Adrenal gland (tissue), 12 donors: Measurements from ENCODE around the gene FXYD4. TPM values are rescaled to one million over a fixed set of nuclear protein-coding genes. Genes with fewer than 3 reads are reported as not detected.

Experiments used
- DNase-seq, 7 donors: peaks; one replicate each; pipeline ENCODE4 v3.0.0-alpha.2; 2019 to 2020
- H3K27ac ChIP-seq, 5 donors: fragments of 200-600 bp; sonication (generic) in 4 of 5; 1 replicate in 3 of 5; 2 replicates in 2 of 5; pipeline versions ENCODE4 v1.5.1 to v1.8.0; 2016 to 2020; ENCODE audit warnings: mild to moderate bottlenecking in 1 of 5
- H3K27me3 ChIP-seq: fragments of 200-600 bp; 2 replicates; pipeline ENCODE4 v1.8.0; 2021
- H3K36me3 ChIP-seq, 2 donors: fragments of 200-600 bp; replicated peaks in 1 of 2; 1 replicate in 1 of 2; 2 replicates in 1 of 2; pipeline versions ENCODE4 v1.5.1 to v1.8.0; 2018 to 2022
- H3K4me1 ChIP-seq, 2 donors: fragments of 200-600 bp; replicated peaks in 1 of 2; 1 replicate in 1 of 2; 2 replicates in 1 of 2; pipeline versions ENCODE4 v1.5.1 to v1.8.0; 2018 to 2021
- H3K4me3 ChIP-seq, 4 donors: fragments of 200-600 bp; sonication (generic) in 3 of 4; one replicate each; pipeline ENCODE4 v1.5.1; 2016 to 2018
- H3K9me3 ChIP-seq, 3 donors: fragments of 200-600 bp; sonication (generic) in 1 of 3; replicated peaks in 1 of 3; 1 replicate in 2 of 3; 2 replicates in 1 of 3; pipeline versions ENCODE4 v1.5.1 to v1.8.0; 2016 to 2021
- POLR2A ChIP-seq, 2 donors: fragments of 450-650 bp; IDR thresholded peaks; one replicate each; pipeline ENCODE4 v1.6.1; 2017; ENCODE audit warnings: antibody characterized with exemption in 2 of 2, mild to moderate bottlenecking in 2 of 2, moderate library complexity in 1 of 2
- WGBS, 4 donors: extraction: QIAGEN DNeasy Blood & Tissue Kit in 2 of 4; methylation state at CpG; one replicate each; pipeline versions ENCODE4 v1.1.5 to v1.1.7; 2013 to 2017; 5-methylcytosine and 5-hydroxymethylcytosine counted together
- intact Hi-C, 2 donors: fragments of 100-400 bp; cut with DNase I; formaldehyde crosslinking; loops; one replicate each; pipeline versions ENCODE4 v1.14.1 to v1.15.0; 2022 to 2023
- polyA plus RNA-seq, 3 donors: library from polyadenylated mRNA; stranded (reverse); fragments of 200-250 nt in 2 of 3; fragments of 350-450 nt in 1 of 3; fragmentation: Illumina TruSeq in 1 of 3; extraction: RNeasy Lipid Tissue Mini Kit (QIAGEN cat#74804) in 1 of 3; gene quantifications; one replicate each; pipeline ENCODE4 v1.2.3, GENCODE V29; 2013 to 2014
- total RNA-seq, 9 donors: library from RNA; depleted of rRNA in 4 of 9; stranded (reverse); fragments of >200 nt in 4 of 9; fragments of 120-200 nt in 1 of 9; fragmentation: NEBNext Ultra II Directional in 1 of 9; extraction: Animal tissue kit (Norgen Biotek cat#: 25700) in 1 of 9; gene quantifications; one replicate each; pipeline versions ENCODE4 v1.1.0 to v1.2.4, GENCODE V29; 2013 to 2023
- TF ChIP-seq, protein P1 (sequence below), 6 experiments: fragments of 450-650 bp in 4 of 6; fragments of 200-600 bp in 2 of 6; sonication (generic) in 1 of 6; IDR thresholded peaks; 1 replicate in 5 of 6; 2 replicates in 1 of 6; pipeline versions ENCODE4 v1.5.1 to v1.8.0; 2016 to 2021; ENCODE audit warnings: antibody characterized with exemption in 6 of 6, mild to moderate bottlenecking in 2 of 6, moderate library complexity in 1 of 6
- donor health status: healthy with polysubstance abuse.
- donor health status: Bipolar disorder and iron deficiency.
- donor health status: DM: yes; HTN: yes; CAD: no.
- donor health status: DM: no; HTN: no; CAD: no.
- donor health status: DM: no; HTN: no; CAD: no.
- donor health status: DM: yes; HTN: yes; CAD: no.

The FXYD4 gene
- total and polyA plus RNA-seq, 12 donors, result 0.86 TPM; not detected in 11

DNA sequence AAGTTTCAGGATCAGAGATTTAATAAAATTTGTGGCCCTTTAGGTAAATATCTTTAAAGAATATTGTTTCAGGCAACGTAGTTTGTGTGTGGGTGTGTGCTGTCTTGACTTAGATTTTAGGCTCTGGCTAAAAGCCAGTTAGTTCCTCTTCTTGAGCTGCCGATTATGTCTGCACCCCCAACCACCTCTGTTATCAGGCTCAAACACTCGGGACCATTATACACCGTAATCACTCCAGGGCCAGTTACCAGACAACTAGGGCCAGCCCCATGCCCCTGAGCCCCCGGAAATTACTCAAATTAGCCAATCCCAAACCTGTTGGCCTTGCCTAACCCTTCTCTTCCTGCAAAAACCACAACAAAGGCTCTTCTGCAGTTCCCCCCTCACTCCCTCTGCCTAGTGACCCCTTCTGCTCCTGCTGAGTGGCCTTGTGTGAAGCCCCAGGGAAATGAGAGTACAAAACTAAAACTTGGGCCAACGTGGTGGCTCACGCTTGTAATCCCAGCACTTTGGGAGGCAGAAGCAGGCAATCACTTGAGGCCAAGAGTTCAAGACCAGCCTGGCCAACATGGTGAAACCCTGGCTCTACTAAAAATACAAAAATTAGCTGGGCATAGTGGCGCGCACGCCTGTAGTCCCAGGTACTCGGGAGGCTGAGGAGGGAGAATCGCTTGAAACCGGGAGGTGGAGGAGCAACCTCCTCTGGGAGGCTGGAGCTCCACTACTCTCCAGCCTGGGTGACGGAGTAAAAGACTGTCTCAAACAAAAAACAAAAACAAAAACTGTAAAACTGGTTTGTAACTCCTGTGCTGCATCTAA lies 46.7 kb downstream of the FXYD4 start:
- Histone ChIP-seq H3K27me3 (no peaks in the 10 kb centered on the region), H3K4me3 (no peak overlapping the region), H3K36me3 (no peaks in the 10 kb centered on the region), H3K4me1 (peaks cover 5 to 8% of the 10 kb centered on the region in 2 donors), H3K9me3 (no peaks in the 10 kb centered on the region), H3K27ac (peak overlapping the region in 1 of 5 donors; percentile 29)
- WGBS, 4 donors, result 69 to 76% (median 73%) methylated on average over 14 of the region's 14 CpGs
- intact Hi-C loops, result no loop called here
- TF ChIP-seq, protein P1, sequence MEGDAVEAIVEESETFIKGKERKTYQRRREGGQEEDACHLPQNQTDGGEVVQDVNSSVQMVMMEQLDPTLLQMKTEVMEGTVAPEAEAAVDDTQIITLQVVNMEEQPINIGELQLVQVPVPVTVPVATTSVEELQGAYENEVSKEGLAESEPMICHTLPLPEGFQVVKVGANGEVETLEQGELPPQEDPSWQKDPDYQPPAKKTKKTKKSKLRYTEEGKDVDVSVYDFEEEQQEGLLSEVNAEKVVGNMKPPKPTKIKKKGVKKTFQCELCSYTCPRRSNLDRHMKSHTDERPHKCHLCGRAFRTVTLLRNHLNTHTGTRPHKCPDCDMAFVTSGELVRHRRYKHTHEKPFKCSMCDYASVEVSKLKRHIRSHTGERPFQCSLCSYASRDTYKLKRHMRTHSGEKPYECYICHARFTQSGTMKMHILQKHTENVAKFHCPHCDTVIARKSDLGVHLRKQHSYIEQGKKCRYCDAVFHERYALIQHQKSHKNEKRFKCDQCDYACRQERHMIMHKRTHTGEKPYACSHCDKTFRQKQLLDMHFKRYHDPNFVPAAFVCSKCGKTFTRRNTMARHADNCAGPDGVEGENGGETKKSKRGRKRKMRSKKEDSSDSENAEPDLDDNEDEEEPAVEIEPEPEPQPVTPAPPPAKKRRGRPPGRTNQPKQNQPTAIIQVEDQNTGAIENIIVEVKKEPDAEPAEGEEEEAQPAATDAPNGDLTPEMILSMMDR (IDR thresholded peaks at IDR 0.05), result no peak
- no peak for TF ChIP-seq POLR2A (IDR thresholded peaks at IDR 0.05)
- DNase-seq, result no peak

DNA sequence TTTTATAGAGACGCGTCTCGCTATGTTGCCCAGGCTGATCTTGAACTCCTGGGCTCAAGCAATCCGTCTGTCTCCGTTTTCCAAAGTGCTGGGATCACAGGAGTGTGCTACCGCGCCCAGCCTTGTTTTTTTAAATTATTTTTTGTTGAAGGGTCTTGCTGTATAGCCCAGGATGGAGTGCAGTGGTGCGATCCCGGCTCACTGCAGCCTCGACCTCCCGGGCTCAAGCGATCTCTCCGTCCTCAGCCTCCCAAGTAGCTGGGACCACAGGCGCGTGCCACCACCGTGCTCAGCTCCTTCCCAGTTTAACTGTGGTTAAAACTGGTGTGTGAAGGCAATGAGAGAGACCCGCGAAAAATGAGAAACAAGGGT lies 48.5 kb downstream of the FXYD4 start:
- DNase-seq, result no peak
- intact Hi-C loops, result no loop called here
- 49 to 58% (median 52%) methylated on average over 18 of the region's 18 CpGs for WGBS, 4 donors
- Histone ChIP-seq H3K4me3 (peak overlapping the region; percentile 6 to 84 (median 24)), H3K9me3 (no peaks in the 10 kb centered on the region), H3K27ac (peak overlapping the region; percentile 94 to 99 (median 98)), H3K4me1 (peaks cover 5 to 8% of the 10 kb centered on the region in 2 donors), H3K36me3 (no peaks in the 10 kb centered on the region), H3K27me3 (no peaks in the 10 kb centered on the region)
- TF ChIP-seq POLR2A (IDR thresholded peaks at IDR 0.05), result no peak
- TF ChIP-seq, protein P1 (IDR thresholded peaks at IDR 0.05), result no peak

DNA sequence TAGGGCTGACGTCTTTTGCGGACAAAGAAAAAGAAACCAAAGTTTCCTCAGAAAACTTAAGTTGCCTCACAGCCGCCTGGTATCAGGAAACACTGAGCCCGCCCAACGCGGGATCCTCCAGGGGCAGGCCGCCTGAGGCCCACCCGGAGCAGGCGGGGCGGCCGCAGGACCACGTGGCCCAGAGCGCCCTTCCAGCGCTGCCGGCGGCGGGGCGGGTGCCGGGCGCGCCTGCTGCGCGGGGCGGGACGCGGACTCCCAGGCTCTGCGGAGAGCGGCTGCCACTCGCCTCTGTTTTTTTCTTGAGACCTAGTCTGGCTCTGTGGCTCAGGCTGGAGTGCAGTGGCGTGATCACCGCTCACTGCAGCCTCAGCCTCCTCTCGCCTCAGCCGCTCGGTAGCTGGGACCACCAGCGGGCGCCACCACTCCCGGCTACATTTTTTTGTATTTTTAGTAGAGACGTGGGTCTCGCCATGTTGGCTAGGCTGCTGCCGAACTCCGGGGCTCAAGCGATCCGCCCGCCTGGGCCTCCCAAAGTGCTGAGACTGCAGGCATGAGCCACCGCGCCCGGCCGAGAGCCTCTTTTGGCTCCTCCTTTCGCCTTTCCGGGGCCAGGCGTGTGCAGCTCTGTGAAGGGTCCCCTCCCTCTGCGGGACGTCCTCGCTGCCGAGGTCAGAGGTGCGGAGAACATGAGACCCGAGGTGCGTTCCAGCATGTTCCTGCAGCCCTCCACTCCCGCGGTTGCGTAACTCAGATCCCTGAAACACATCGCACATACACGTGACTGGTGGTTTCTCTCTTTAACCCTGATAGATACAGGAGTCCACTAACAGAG lies 49.1 kb downstream of the FXYD4 start:
- H3K27me3 ChIP-seq, result no peaks in the 10 kb centered on the region
- peaks cover 5 to 8% of the 10 kb centered on the region in 2 donors for H3K4me1 ChIP-seq
- no peaks in the 10 kb centered on the region for H3K9me3 ChIP-seq
- DNase-seq, result peak; percentile 83 to 95 (median 91)
- 0 to 1% (median 0%) methylated on average over 11 to 63 of the region's 63 CpGs for WGBS, 4 donors
- H3K4me3 ChIP-seq, result peak overlapping the region; percentile 6 to 84 (median 27)
- H3K36me3 ChIP-seq, result no peaks in the 10 kb centered on the region
- TF ChIP-seq POLR2A (IDR thresholded peaks at IDR 0.05), result peak; percentile 80 to 89
- TF ChIP-seq, protein P1 (IDR thresholded peaks at IDR 0.05), result peak in 1 of 6 experiments; percentile 9
- intact Hi-C loops, result no loop called here
- H3K27ac ChIP-seq, result peak overlapping the region; percentile 94 to 99 (median 98)

DNA sequence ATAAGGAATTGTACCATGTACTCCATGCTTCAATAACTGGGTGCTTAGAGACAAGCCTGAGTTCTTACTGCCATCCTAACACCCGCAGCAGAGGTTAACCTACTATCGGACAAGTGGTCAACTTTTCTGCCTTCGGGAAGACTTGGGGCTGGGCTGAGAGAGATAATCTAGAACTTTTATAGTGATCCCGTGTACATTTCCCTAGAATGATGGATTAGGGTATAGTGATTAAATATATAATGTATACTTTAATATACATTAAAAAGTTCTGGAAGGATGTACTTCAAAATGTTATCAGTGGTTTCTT lies 49.7 kb downstream of the FXYD4 start:
- no peaks in the 10 kb centered on the region for H3K9me3 ChIP-seq
- H3K4me3 ChIP-seq, result peak overlapping the region in 3 of 4 donors; percentile 6 to 84 (median 26)
- no peak for DNase-seq
- peaks cover 5 to 8% of the 10 kb centered on the region in 2 donors for H3K4me1 ChIP-seq
- TF ChIP-seq POLR2A (IDR thresholded peaks at IDR 0.05), result no peak
- intact Hi-C loops, result no loop called here
- H3K27me3 ChIP-seq, result no peaks in the 10 kb centered on the region
- 19 to 42% (median 22%) methylated on average over 4 of the region's 4 CpGs for WGBS, 4 donors
- H3K27ac ChIP-seq, result peak overlapping the region; percentile 94 to 99 (median 98)
- no peaks in the 10 kb centered on the region for H3K36me3 ChIP-seq
